K562 (cell line): ENCODE results near the gene CD70. TPM values are rescaled to one million over a fixed set of nuclear protein-coding genes. Genes with fewer than 3 reads are reported as not detected.

Experiments used
- ATAC-seq: fragments of 200-7000 bp; cut with Tn5 transposase; 3 replicates; pipeline ENCODE4 v1.9.1; 2020; ENCODE audit warnings: moderate library complexity
- BruUV-seq: library from RNA; stranded (reverse); fragments of 400-500 nt; replicated peaks from 2 replicates; lab custom pipeline; 2021; lab: Mats Ljungman, UMichigan
- CTCF ChIA-PET: fragments of 300-600 bp; formaldehyde crosslinking; extraction: SDS; loops from one replicate; lab custom pipeline; 2021; ENCODE audit warnings: low intra/inter-chr PET ratio; lab: Yijun Ruan, JAX
- POLR2A ChIA-PET: fragments of 300-600, 350-650 bp; sonication (Branson Sonifier 250); formaldehyde crosslinking; extraction: SDS; loops from one replicate; lab custom pipeline; 2021; ENCODE audit warnings: antibody characterized with exemption, inconsistent platforms; lab: Yijun Ruan, JAX
- DNase-seq, 4 experiments: peaks; one replicate each; pipeline versions ENCODE4 v3.0.0 to v3.0.0-alpha.2; 2011 to 2018; ENCODE audit warnings: low spot score in 3 of 4, mixed read lengths in 3 of 4; ENCODE audit errors: extremely low read depth in 1 of 4
- FAIRE-seq: peaks from 2 replicates; lab custom pipeline; 2011; peaks lifted over from hg19 to GRCh38; lab: Jason Lieb, UNC
- H2AFZ ChIP-seq: 2 replicates; pipeline ENCODE4 v1.6.0; 2011; ENCODE audit warnings: low read depth, low read length, control low read depth, inconsistent platforms
- H3K27ac ChIP-seq: fragments of 200-600 bp; 3 replicates; pipeline ENCODE4 v1.8.0; 2011; ENCODE audit warnings: low read depth, mild to moderate bottlenecking, control low read depth, inconsistent platforms, low read length, moderate library complexity, mixed read lengths; ENCODE audit errors: extremely low read depth
- H3K27me3 ChIP-seq, 2 experiments: fragments of 300-600 bp in 1 of 2; 2 replicates in 1 of 2; 3 replicates in 1 of 2; pipeline versions ENCODE4 v1.6.0 to v1.8.0; 2011; ENCODE audit warnings: inconsistent platforms in 2 of 2, low read length in 2 of 2, mild to moderate bottlenecking in 1 of 2, mixed read lengths in 1 of 2, moderate library complexity in 1 of 2; ENCODE audit not compliant: control insufficient read depth in 2 of 2, insufficient read depth in 2 of 2
- H3K36me3 ChIP-seq: fragments of 300-600 bp; 3 replicates; pipeline ENCODE4 v1.8.0; 2011; ENCODE audit warnings: mild to moderate bottlenecking, low read length, inconsistent platforms; ENCODE audit not compliant: control insufficient read depth, insufficient read depth
- H3K4me1 ChIP-seq, 2 experiments: fragments of 200-600 bp in 1 of 2; replicated peaks in 1 of 2; 2 replicates in 1 of 2; 3 replicates in 1 of 2; pipeline versions ENCODE4 v1.5.1 to v1.8.0; 2011; ENCODE audit warnings: inconsistent platforms in 2 of 2, low read length in 2 of 2, mild to moderate bottlenecking in 1 of 2, mixed read lengths in 1 of 2, moderate library complexity in 1 of 2; ENCODE audit not compliant: control insufficient read depth in 2 of 2, insufficient read depth in 2 of 2
- H3K4me2 ChIP-seq: 2 replicates; pipeline ENCODE4 v1.6.1; 2011; ENCODE audit warnings: low read length, control low read depth, inconsistent platforms, mixed read lengths; ENCODE audit not compliant: insufficient read depth
- H3K4me3 ChIP-seq: fragments of 200-600 bp; sonication (generic), shearing (Covaris generic); 2 replicates; pipeline ENCODE4 v1.5.1; 2016; ENCODE audit warnings: control low read depth, inconsistent platforms
- H3K79me2 ChIP-seq: fragments of 200-600 bp; 3 replicates; pipeline ENCODE4 v1.8.0; 2011; ENCODE audit warnings: low read length, inconsistent platforms; ENCODE audit not compliant: control insufficient read depth, insufficient read depth
- H3K9ac ChIP-seq, 2 experiments: 2 replicates each; pipeline versions ENCODE4 v1.6.0 to v1.6.1; 2011; ENCODE audit warnings: low read depth in 2 of 2, low read length in 2 of 2, control low read depth in 1 of 2, inconsistent platforms in 1 of 2, mild to moderate bottlenecking in 1 of 2, mixed read lengths in 1 of 2; ENCODE audit not compliant: insufficient read depth in 1 of 2
- H3K9me1 ChIP-seq: one replicate; pipeline ENCODE4 v1.6.0; 2011; ENCODE audit warnings: inconsistent platforms, mild to moderate bottlenecking, low read length, moderate library complexity; ENCODE audit not compliant: control insufficient read depth, insufficient read depth
- H3K9me3 ChIP-seq: replicated peaks from 2 replicates; pipeline ENCODE4 v1.5.1; 2011; ENCODE audit warnings: low read depth, low read length, inconsistent platforms; ENCODE audit not compliant: control insufficient read depth, insufficient read depth
- H4K20me1 ChIP-seq: replicated peaks from 2 replicates; pipeline ENCODE4 v1.6.1; 2011; ENCODE audit warnings: low read length, inconsistent platforms, mixed read lengths; ENCODE audit not compliant: control insufficient read depth, insufficient read depth
- MAZ ChIP-seq, 2 experiments: fragments of 450-650 bp in 1 of 2; sonication (generic) in 1 of 2; formaldehyde crosslinking; IDR thresholded peaks in 1 of 2; conservative IDR thresholded peaks in 1 of 2; 2 replicates each; pipeline versions ENCODE4 v1.4.0 to v1.5.0; 2020; ENCODE audit warnings: mild to moderate bottlenecking in 1 of 2, missing genetic modification reagents in 1 of 2
- TSC22D4 ChIP-seq: fragments of 450-650 bp; IDR thresholded peaks from 2 replicates; pipeline ENCODE4 v1.6.1; 2016; ENCODE audit warnings: missing genetic modification characterization, missing biosample characterization, control low read depth
- ZNF384 ChIP-seq: IDR thresholded peaks from 2 replicates; pipeline ENCODE4 v1.6.1; 2012; ENCODE audit warnings: low read depth, low read length, improper control_type of control experiment
- WGBS: fragments of 100-300 bp; shearing (Covaris generic); methylation state at CpG from one replicate; pipeline ENCODE4 v1.1.6; 2016; ENCODE audit warnings: low coverage, mixed read lengths; ENCODE audit not compliant: insufficient coverage; ENCODE audit errors: missing lambda C conversion rate; 5-methylcytosine and 5-hydroxymethylcytosine counted together
- in situ Hi-C: fragments of 300-500 bp; cut with MboI; formaldehyde crosslinking; loops from 4 replicates; pipeline ENCODE4 v1.15.0; 2018; ENCODE audit warnings: inconsistent platforms, mixed read lengths
- intact Hi-C: fragments of 100-400 bp; cut with micrococcal nuclease; formaldehyde crosslinking; loops from 2 replicates; pipeline ENCODE4 v1.14.2; 2022
- polyA plus RNA-seq, 8 experiments: library from polyadenylated mRNA; depleted of rRNA in 4 of 8; stranded (reverse) in 5 of 8; unstranded in 3 of 8; fragments of >200 nt; fragmentation: Nextera tagmentation in 2 of 8; fragmentation: Illumina TruSeq in 1 of 8; extraction: Ambion mirVana in 2 of 8; extraction: Trizol in 1 of 8; gene quantifications; 2 replicates each; pipeline versions ENCODE4 v1.2.1 to v1.2.3, GENCODE V29; 2011 to 2014; ENCODE audit warnings: inconsistent platforms in 1 of 8, missing spikeins in 1 of 8
- total RNA-seq, 7 experiments: library from RNA; depleted of rRNA in 6 of 7; stranded (reverse); fragments of >200 nt in 6 of 7; fragmentation: Illumina TruSeq in 2 of 7; extraction: Trizol in 2 of 7; gene quantifications; 2 replicates each; pipeline versions ENCODE4 v1.2.1 to v1.2.3, GENCODE V29; 2011 to 2021; ENCODE audit warnings: low replicate concordance in 1 of 7
- TF ChIP-seq, protein P1 (sequence below): fragments of 450-650 bp; formaldehyde crosslinking; IDR thresholded peaks from 2 replicates; pipeline ENCODE4 v1.4.0; 2020; ENCODE audit warnings: mild to moderate bottlenecking

Gene CD70
- total and polyA plus RNA-seq, 9 of the 15 experiments (the other 6 are each of a cell fraction or from before 2014, with no cell fraction given): 0.06 to 0.58 (median 0.33) TPM; not detected in 4

GRCh38 chr19:6556480-6557195, 34.3 kb downstream of the CD70 start:
- ChIA-PET POLR2A (no interaction called here), CTCF (no interaction called here)
- Histone ChIP-seq H4K20me1 (no peaks in the 10 kb centered on the region), H3K4me1 (peaks cover 0 to 14% of the 10 kb centered on the region in 2 experiments; a peak in 3 of 5 replicates), H3K79me2 (no peaks in the 10 kb centered on the region), H3K27ac (no peak overlapping the region), H3K9me1 (no peaks in the 10 kb centered on the region), H3K27me3 (peaks cover 0 to 4% of the 10 kb centered on the region in 2 experiments; a peak in 2 of 5 replicates), H2AFZ (no peak overlapping the region), H3K4me2 (no peak overlapping the region), H3K9me3 (no peaks in the 10 kb centered on the region), H3K4me3 (no peak overlapping the region), H3K9ac (no peak overlapping the region), H3K36me3 (no peaks in the 10 kb centered on the region)
- DNase-seq: no peak
- ATAC-seq: no peak
- in situ Hi-C loops: no loop called here
- TF ChIP-seq ZNF384: no peak
- no peak for TF ChIP-seq TSC22D4 (tag)
- TF ChIP-seq MAZ (CRISPR knock-in tag; conservative IDR thresholded peaks at IDR 0.05 in 1 of 2, IDR thresholded peaks at IDR 0.05 in 1 of 2): no peak
- TF ChIP-seq, protein P1, sequence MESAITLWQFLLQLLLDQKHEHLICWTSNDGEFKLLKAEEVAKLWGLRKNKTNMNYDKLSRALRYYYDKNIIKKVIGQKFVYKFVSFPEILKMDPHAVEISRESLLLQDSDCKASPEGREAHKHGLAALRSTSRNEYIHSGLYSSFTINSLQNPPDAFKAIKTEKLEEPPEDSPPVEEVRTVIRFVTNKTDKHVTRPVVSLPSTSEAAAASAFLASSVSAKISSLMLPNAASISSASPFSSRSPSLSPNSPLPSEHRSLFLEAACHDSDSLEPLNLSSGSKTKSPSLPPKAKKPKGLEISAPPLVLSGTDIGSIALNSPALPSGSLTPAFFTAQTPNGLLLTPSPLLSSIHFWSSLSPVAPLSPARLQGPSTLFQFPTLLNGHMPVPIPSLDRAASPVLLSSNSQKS (CRISPR knock-in tag): no peak
- FAIRE-seq: no peak
- intact Hi-C loops: no loop called here
- BruUV-seq: no TSS peak
- WGBS: 15% methylated on average over 11 of the region's 11 CpGs
